ENCODE results near the gene ADGRV1. TPM values are rescaled to one million over a fixed set of nuclear protein-coding genes. Genes with fewer than 3 reads are reported as not detected.

Gene ADGRV1
- total RNA-seq, 2 experiments from 2014 or later: not detected

DNA sequence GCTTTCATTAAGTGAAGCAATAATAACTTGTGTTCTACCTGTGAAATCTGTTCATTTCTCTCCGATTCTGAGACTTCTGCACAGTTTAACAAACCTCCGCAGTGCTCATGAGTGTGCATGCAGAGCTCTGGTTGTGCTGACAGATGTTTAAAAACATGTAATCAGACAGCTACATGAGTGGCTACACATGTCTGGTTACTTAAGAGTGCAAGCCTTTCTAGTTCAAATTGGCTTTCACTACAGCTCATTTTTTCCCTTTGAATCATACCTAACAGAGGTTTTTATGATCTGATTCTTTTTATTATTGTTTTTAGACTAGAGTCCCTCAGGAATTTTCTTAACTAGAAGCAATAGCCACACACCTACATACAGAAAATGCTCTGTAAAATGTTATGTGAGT lies 514.3 kb downstream of the ADGRV1 start:
- H3K79me2 ChIP-seq (ENCODE audit: insufficient read depth, low read depth, low read length): no peaks in the 10 kb centered on the region
- H3K36me3 ChIP-seq (ENCODE audit: insufficient read depth, low read length): no peaks in the 10 kb centered on the region
- H3K9me2 ChIP-seq (ENCODE audit: insufficient read depth, low read length): no peaks in the 10 kb centered on the region
- no peak overlapping the region for H3K4me3 ChIP-seq (ENCODE audit: low read depth, low read length, poor library complexity, severe bottlenecking)
- no TSS peak for BruUV-seq (replicated peaks)
- no peak for DNase-seq (ENCODE audit: low spot score)
- no peak overlapping the region for H3K4me2 ChIP-seq (ENCODE audit: low read length)
- intact Hi-C loops (cut with micrococcal nuclease; ENCODE audit: unreplicated experiment): no loop called here
- CTCF ChIA-PET (ENCODE audit: unreplicated experiment): no interaction called here
- TF ChIP-seq EZH2phosphoT487 (IDR thresholded peaks at IDR 0.05; ENCODE audit: borderline replicate concordance, low read depth, low read length): no peak
- TF ChIP-seq, protein P1, sequence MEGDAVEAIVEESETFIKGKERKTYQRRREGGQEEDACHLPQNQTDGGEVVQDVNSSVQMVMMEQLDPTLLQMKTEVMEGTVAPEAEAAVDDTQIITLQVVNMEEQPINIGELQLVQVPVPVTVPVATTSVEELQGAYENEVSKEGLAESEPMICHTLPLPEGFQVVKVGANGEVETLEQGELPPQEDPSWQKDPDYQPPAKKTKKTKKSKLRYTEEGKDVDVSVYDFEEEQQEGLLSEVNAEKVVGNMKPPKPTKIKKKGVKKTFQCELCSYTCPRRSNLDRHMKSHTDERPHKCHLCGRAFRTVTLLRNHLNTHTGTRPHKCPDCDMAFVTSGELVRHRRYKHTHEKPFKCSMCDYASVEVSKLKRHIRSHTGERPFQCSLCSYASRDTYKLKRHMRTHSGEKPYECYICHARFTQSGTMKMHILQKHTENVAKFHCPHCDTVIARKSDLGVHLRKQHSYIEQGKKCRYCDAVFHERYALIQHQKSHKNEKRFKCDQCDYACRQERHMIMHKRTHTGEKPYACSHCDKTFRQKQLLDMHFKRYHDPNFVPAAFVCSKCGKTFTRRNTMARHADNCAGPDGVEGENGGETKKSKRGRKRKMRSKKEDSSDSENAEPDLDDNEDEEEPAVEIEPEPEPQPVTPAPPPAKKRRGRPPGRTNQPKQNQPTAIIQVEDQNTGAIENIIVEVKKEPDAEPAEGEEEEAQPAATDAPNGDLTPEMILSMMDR (conservative IDR thresholded peaks at IDR 0.05; ENCODE audit: low read length): no peak
- POLR2A ChIA-PET: interaction anchor here (0.5 to 1.0 kb wide), 3 partner anchors 16 to 197 kb away, joined by 3 to 4 read pairs (median 3); no protein-coding TSS in a partner anchor
- no peaks in the 10 kb centered on the region for H3K9me3 ChIP-seq (ENCODE audit: low read length)
- H2AFZ ChIP-seq (ENCODE audit: low read length): no peak overlapping the region
- no peak overlapping the region for H3K27ac ChIP-seq (ENCODE audit: low read depth, low read length, poor library complexity, severe bottlenecking)
- no peaks in the 10 kb centered on the region for H3K4me1 ChIP-seq (ENCODE audit: insufficient read depth, low read length, poor library complexity, severe bottlenecking)
- H4K20me1 ChIP-seq (ENCODE audit: insufficient read depth, low read length): no peaks in the 10 kb centered on the region

DNA sequence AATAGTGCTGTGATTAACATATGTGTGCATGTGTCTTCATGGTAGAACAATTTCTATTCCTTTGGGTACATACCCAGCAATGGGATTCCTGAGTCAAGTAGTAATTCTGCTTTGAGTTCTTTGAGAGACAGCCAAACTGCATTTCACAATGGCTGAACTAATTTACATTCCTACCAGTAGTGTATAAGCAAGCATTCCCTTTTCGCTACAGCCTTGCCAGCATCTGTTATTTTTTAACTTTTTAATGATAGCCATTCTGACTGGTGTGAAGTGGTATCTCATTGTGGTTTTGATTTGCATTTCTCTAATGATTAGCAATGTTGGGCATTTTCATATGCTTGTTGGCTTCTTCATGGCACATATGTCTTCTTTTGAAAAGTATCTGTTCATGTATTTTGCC lies 516.0 kb downstream of the ADGRV1 start:
- Histone ChIP-seq H3K4me2 (ENCODE audit: low read length) (no peak overlapping the region), H3K27ac (ENCODE audit: low read depth, low read length, poor library complexity, severe bottlenecking) (no peak overlapping the region), H3K36me3 (ENCODE audit: insufficient read depth, low read length) (no peaks in the 10 kb centered on the region), H2AFZ (ENCODE audit: low read length) (no peak overlapping the region), H3K4me3 (ENCODE audit: low read depth, low read length, poor library complexity, severe bottlenecking) (no peak overlapping the region), H3K4me1 (ENCODE audit: insufficient read depth, low read length, poor library complexity, severe bottlenecking) (no peaks in the 10 kb centered on the region), H4K20me1 (ENCODE audit: insufficient read depth, low read length) (no peaks in the 10 kb centered on the region), H3K79me2 (ENCODE audit: insufficient read depth, low read depth, low read length) (no peaks in the 10 kb centered on the region), H3K9me3 (ENCODE audit: low read length) (no peaks in the 10 kb centered on the region), H3K9me2 (ENCODE audit: insufficient read depth, low read length) (no peaks in the 10 kb centered on the region)
- no TSS peak for BruUV-seq (replicated peaks)
- TF ChIP-seq, protein P1 (conservative IDR thresholded peaks at IDR 0.05; ENCODE audit: low read length): no peak
- no peak for TF ChIP-seq EZH2phosphoT487 (IDR thresholded peaks at IDR 0.05; ENCODE audit: borderline replicate concordance, low read depth, low read length)
- ChIA-PET CTCF (ENCODE audit: unreplicated experiment) (no interaction called here), POLR2A (no interaction called here)
- intact Hi-C loops (cut with micrococcal nuclease; ENCODE audit: unreplicated experiment): no loop called here
- no peak for DNase-seq (ENCODE audit: low spot score)

DNA sequence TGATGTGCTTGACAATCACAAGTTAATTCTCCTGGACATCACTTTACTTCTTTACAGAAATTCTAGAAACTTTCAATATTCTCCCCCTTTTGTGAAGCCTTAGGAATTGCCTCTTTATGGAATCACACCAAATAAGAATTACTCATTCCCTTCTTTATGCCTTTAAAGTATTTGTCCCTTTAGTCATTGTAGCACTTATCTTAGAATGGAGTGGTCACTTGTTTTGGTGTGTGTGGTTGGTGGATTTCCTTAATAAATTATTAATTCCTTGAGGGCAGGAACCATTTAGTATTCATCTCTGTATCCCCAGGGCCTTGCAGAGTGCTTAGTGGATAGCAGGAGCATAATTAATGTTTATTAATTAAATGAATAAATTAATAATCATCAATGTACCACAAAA lies 517.5 kb downstream of the ADGRV1 start:
- POLR2A ChIA-PET: interaction anchor here (0.7 to 1.6 kb wide), 2 partner anchors 10 to 12 kb away, joined by 3 to 5 read pairs; no protein-coding TSS in a partner anchor
- no peak for DNase-seq (ENCODE audit: low spot score)
- Histone ChIP-seq H3K9me2 (ENCODE audit: insufficient read depth, low read length) (no peaks in the 10 kb centered on the region), H3K27ac (ENCODE audit: low read depth, low read length, poor library complexity, severe bottlenecking) (no peak overlapping the region), H2AFZ (ENCODE audit: low read length) (no peak overlapping the region), H3K4me3 (ENCODE audit: low read depth, low read length, poor library complexity, severe bottlenecking) (no peak overlapping the region), H4K20me1 (ENCODE audit: insufficient read depth, low read length) (no peaks in the 10 kb centered on the region), H3K79me2 (ENCODE audit: insufficient read depth, low read depth, low read length) (no peaks in the 10 kb centered on the region), H3K4me2 (ENCODE audit: low read length) (no peak overlapping the region), H3K4me1 (ENCODE audit: insufficient read depth, low read length, poor library complexity, severe bottlenecking) (no peaks in the 10 kb centered on the region), H3K36me3 (ENCODE audit: insufficient read depth, low read length) (no peaks in the 10 kb centered on the region), H3K9me3 (ENCODE audit: low read length) (no peaks in the 10 kb centered on the region)
- TF ChIP-seq, protein P1 (conservative IDR thresholded peaks at IDR 0.05; ENCODE audit: low read length): no peak
- TF ChIP-seq EZH2phosphoT487 (IDR thresholded peaks at IDR 0.05; ENCODE audit: borderline replicate concordance, low read depth, low read length): no peak
- intact Hi-C loops (cut with micrococcal nuclease; ENCODE audit: unreplicated experiment): no loop called here
- CTCF ChIA-PET (ENCODE audit: unreplicated experiment): no interaction called here
- no TSS peak for BruUV-seq (replicated peaks)
